GM12892 (cell line): ENCODE results near the gene SNX24.

Experiments
- POLR2A ChIP-seq: IDR thresholded peaks from 2 replicates; pipeline ENCODE4 v1.6.1; 2011; ENCODE audit warnings: low read depth, low read length, control low read depth
- POLR2AphosphoS5 ChIP-seq: IDR thresholded peaks from 2 replicates; pipeline ENCODE4 v1.6.1; 2011; ENCODE audit warnings: low read depth, low read length, control low read depth
- TAF1 ChIP-seq: IDR thresholded peaks from 2 replicates; pipeline ENCODE4 v1.6.1; 2011; ENCODE audit warnings: low read depth, mild to moderate bottlenecking, control low read depth, low read length, borderline replicate concordance

DNA sequence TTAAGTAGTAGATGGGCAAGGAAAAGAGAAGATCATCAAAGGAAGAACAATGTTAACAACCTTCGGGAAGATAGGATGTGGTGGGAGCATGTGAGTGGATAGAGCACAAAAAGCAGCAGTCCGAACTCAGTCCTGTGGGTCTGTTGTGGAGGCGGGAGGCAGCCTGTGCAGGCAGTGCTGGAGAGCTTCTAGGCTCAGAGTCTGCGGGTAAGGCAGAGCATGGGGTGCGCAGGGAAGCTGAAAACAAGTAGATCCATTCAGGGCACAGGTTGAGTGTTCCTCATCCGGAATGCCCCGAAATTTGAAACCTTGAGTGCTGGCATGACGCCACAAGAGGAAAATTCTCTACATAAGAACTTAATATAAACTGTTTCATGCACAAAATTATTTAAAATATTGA is 106.2 kb downstream of the SNX24 start:
- TF ChIP-seq TAF1: no peak
- no peak for TF ChIP-seq POLR2A
- no peak for TF ChIP-seq POLR2AphosphoS5
